Measurements from ENCODE around the gene VNN1. TPM values are rescaled to one million over a fixed set of nuclear protein-coding genes. Genes with fewer than 3 reads are reported as not detected.

VNN1 gene, protein sequence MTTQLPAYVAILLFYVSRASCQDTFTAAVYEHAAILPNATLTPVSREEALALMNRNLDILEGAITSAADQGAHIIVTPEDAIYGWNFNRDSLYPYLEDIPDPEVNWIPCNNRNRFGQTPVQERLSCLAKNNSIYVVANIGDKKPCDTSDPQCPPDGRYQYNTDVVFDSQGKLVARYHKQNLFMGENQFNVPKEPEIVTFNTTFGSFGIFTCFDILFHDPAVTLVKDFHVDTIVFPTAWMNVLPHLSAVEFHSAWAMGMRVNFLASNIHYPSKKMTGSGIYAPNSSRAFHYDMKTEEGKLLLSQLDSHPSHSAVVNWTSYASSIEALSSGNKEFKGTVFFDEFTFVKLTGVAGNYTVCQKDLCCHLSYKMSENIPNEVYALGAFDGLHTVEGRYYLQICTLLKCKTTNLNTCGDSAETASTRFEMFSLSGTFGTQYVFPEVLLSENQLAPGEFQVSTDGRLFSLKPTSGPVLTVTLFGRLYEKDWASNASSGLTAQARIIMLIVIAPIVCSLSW
- total RNA-seq, result 10 to 100 TPM in 1 of 4 donors, 1 to 10 TPM in 3; 4.5 to 41.6 (median 7.0) TPM

DNA sequence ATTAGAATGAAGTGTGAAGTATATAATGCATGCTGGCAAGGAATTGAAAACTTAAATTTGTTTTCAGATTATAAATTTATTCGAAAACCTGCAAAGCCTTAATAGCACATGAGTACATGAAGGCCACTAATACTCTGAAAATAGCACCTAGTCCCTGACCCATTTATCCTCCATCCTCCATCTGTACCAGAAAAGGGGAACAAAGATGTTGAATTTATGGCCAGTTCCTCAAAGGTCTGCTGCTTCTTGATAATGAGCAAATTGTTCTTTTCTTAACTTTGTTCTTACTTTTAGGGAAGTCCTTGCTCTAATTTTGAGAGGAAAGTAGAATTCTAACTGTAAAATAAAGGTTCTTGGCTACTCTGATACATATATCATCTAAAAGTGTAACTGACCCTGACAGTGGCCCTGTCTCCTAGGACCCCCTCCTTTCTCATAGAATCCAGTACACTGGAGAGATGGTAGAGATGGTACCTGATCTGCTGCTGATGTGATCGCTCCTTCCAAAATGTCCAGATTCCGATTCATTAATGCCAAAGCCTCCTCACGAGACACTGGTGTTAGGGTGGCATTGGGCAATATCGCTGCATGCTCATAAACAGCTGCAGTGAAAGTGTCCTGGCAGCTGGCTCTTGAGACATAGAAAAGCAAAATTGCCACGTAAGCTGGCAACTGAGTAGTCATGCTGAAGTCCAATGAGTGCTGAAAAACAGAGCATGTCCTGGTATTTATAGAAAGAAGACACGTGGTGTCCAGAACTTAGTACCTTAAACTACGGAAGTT lies at the start of gene VNN1:
Gene VNN1 (minus strand): TSS at position 704 of the 783 bp plus-strand sequence. CDS start 20 bp downstream, at position 684.
- TF ChIP-seq, protein P1, sequence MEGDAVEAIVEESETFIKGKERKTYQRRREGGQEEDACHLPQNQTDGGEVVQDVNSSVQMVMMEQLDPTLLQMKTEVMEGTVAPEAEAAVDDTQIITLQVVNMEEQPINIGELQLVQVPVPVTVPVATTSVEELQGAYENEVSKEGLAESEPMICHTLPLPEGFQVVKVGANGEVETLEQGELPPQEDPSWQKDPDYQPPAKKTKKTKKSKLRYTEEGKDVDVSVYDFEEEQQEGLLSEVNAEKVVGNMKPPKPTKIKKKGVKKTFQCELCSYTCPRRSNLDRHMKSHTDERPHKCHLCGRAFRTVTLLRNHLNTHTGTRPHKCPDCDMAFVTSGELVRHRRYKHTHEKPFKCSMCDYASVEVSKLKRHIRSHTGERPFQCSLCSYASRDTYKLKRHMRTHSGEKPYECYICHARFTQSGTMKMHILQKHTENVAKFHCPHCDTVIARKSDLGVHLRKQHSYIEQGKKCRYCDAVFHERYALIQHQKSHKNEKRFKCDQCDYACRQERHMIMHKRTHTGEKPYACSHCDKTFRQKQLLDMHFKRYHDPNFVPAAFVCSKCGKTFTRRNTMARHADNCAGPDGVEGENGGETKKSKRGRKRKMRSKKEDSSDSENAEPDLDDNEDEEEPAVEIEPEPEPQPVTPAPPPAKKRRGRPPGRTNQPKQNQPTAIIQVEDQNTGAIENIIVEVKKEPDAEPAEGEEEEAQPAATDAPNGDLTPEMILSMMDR (IDR thresholded peaks at IDR 0.05; ENCODE audit: low read depth), result no peak

DNA sequence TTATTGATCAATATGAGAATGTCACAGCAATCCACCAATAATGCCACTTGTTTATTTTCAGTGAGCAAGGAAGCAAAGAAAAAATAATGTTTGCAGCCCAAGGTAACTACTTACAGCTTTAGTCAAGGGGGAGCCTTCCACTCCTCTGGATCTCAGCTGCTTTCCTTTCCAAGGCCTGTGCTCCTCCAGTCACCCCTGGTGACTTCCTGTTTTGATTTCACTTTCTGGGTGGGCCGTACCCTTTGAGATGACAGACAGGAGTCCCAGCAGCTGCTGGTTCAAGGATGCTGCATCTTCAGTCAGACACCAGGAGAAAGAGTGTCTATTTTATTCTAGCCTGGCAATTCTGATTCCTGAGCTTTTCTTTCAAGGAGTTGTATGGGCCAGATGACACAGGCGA lies 49.4 kb upstream of the VNN1 start:
- TF ChIP-seq, protein P1 (IDR thresholded peaks at IDR 0.05; ENCODE audit: low read depth), result no peak

DNA sequence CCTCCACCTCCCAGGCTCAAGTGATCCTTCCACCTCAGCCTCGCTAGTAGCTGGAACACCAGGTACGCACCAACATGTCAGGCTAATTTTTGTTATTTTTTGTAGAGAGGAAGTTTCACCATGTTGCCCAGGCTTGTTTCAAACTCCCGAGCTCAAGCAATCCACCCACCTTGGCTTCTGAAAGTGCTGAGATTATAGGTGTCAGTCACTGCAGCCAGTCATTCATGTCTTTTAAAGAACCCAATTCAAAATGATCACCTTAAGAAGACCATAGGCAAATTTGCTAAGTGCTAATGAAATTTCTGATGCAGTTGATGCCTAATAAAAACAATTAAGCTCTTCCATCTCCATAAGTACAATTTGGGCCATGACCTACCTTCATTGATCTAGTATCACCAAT lies 46.4 kb upstream of the VNN1 start:
- TF ChIP-seq, protein P1 (IDR thresholded peaks at IDR 0.05; ENCODE audit: low read depth), result no peak

DNA sequence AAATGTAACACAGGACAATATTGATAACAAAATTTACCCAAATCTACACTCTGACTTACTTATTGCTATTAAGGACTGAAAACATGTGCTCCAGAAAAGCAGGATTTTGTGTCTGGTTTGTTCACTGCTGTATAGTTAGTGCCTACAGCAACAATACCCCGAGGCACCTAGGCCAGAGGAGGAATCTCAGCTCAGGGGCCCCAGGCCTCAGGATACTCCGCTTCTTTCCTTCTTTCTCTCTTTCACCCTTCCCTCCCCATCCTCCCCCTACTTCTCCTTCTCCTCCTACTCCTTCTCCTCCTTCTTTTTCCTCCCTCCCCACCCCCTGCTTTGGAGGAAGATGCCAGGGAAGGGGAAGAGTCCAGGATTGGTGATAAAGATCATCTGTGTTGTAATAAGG lies 44.8 kb upstream of the VNN1 start:
- TF ChIP-seq, protein P1 (IDR thresholded peaks at IDR 0.05; ENCODE audit: low read depth), result no peak

DNA sequence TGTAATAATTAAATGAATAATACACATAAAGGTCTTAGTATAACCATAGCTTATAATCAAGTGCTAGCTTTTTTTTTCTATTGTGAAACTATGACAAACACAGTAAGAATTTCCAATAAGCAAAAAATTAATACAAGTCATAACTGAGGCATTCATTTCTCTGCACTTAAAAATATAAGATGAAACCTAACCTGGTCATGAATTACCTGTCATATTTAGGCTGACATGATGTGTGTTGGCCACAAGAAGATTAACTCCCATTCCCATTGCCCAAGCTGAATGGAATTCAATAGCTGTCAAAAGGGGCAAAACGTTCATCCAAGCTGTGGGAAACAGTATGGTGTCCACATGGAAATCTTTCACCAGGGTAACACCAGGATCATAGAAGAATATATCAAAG lies 38.4 kb upstream of the VNN1 start:
- TF ChIP-seq, protein P1 (IDR thresholded peaks at IDR 0.05; ENCODE audit: low read depth), result no peak

DNA sequence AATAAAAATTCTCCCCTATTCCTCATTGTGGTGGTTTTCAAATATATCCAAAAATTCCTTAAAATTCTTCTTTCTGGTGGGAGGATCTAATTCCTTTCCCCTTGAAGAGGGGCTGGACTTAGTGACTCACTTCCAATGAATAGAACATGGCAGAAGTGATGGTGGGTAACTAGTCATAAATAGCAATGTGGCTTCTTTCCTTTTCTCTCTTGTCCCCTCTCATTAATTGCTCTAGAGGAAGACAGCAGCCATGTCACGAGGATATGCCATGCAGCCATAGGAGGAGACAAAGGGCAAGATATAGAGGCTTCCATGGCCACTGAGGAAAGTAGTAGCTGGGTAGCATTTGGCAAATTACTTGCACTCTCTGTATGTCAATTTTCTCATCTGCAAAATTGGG lies 38.0 kb upstream of the VNN1 start:
- TF ChIP-seq, protein P1 (IDR thresholded peaks at IDR 0.05; ENCODE audit: low read depth), result no peak

DNA sequence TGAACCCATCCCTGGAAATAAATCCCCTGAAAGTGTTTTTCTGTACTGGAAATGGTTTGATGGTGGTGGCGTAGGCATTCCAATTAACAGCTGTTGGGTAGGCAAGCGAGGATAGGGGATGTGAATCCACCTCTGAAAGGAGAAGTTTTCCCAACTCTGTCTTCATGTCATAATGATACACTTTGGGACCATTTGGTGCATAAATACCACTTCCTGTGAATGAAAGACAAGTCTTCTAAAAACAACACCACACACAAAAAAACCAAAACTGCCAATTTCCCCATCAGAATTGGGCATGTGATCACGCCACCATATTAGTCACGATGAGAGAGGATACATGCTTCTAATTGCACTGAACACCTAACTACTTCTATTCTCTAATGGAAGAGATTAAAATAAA lies 37.5 kb upstream of the VNN1 start:
- TF ChIP-seq, protein P1 (IDR thresholded peaks at IDR 0.05; ENCODE audit: low read depth), result no peak

Measured in subcutaneous adipose tissue (tissue), 4 donors.